Measurements from ENCODE around the gene PACRG.
A peak's percentile ranks its signal among the peaks of the same experiment; 100 is the strongest.

Gene PACRG

GRCh38 chr6:163023700-163024099 lies 295.9 kb downstream of the PACRG start:
- DNase-seq, result no peak

- DNase-seq, result no peak
Measured at GRCh38 chr6:163026893-163027292, 299.1 kb downstream of the PACRG start.

- no peak for DNase-seq
Measured at GRCh38 chr6:163030980-163031379, 303.2 kb downstream of the PACRG start.

GRCh38 chr6:163031931-163032330 lies 304.2 kb downstream of the PACRG start:
- no peak for DNase-seq

- no peak for DNase-seq
Measured at GRCh38 chr6:163036160-163036645, 308.4 kb downstream of the PACRG start.

GRCh38 chr6:163038317-163038716 lies 310.5 kb downstream of the PACRG start:
- no peak for DNase-seq

- no peak for DNase-seq
Measured at GRCh38 chr6:163048345-163048744, 320.6 kb downstream of the PACRG start.

GRCh38 chr6:163053667-163054344 lies 326.0 kb downstream of the PACRG start:
- DNase-seq, result no peak

GRCh38 chr6:163054641-163055040 lies 326.9 kb downstream of the PACRG start:
- DNase-seq, result no peak

GRCh38 chr6:163057260-163057659 lies 329.5 kb downstream of the PACRG start:
- no peak for DNase-seq

- DNase-seq, result no peak
Measured at GRCh38 chr6:163062790-163063189, 335.0 kb downstream of the PACRG start.

- no peak for DNase-seq
Measured at GRCh38 chr6:163063561-163063960, 335.8 kb downstream of the PACRG start.

- no peak for DNase-seq
Measured at GRCh38 chr6:163064397-163064796, 336.6 kb downstream of the PACRG start.

GRCh38 chr6:163066200-163066599 lies 338.4 kb downstream of the PACRG start:
- no peak for DNase-seq

GRCh38 chr6:163077134-163077533 lies 349.4 kb downstream of the PACRG start:
- no peak for DNase-seq

- DNase-seq, result no peak
Measured at GRCh38 chr6:163078712-163079111, 350.9 kb downstream of the PACRG start.

GRCh38 chr6:163080228-163080627 lies 352.5 kb downstream of the PACRG start:
- DNase-seq, result no peak

GRCh38 chr6:163083141-163083540 lies 355.4 kb downstream of the PACRG start:
- DNase-seq, result no peak

GRCh38 chr6:163085426-163085825 lies 357.7 kb downstream of the PACRG start:
- DNase-seq, result no peak

GRCh38 chr6:163085861-163086623 lies 358.3 kb downstream of the PACRG start:
- no peak for DNase-seq

GRCh38 chr6:163086624-163086920 lies 358.8 kb downstream of the PACRG start:
- no peak for DNase-seq

GRCh38 chr6:163087981-163088380 lies 360.2 kb downstream of the PACRG start:
- no peak for DNase-seq

- DNase-seq, result no peak
Measured at GRCh38 chr6:163092876-163093275, 365.1 kb downstream of the PACRG start.

GRCh38 chr6:163094881-163095280 lies 367.1 kb downstream of the PACRG start:
- peak in 1 of 2 experiments; percentile 53 for DNase-seq

GRCh38 chr6:163095401-163095800 lies 367.6 kb downstream of the PACRG start:
- no peak for DNase-seq
